Measurements from ENCODE around the gene SCGB1C1. TPM values are rescaled to one million over a fixed set of nuclear protein-coding genes. Genes with fewer than 3 reads are reported as not detected.
"Not testable (repeated sequence)": the region's sequence is repeated elsewhere in the genome, so short reads cannot be mapped to it uniquely, and the experiment has no call there.

SCGB1C1 gene
- total RNA-seq, 1 donor = not detected

- no peak for TF ChIP-seq CTCF (IDR thresholded peaks at IDR 0.05; ENCODE audit: insufficient read depth, low read length)
- H3K4me3 ChIP-seq (ENCODE audit: low read depth, low read length) = no peak overlapping the region
- no peak for DNase-seq (ENCODE audit: low read depth)
These were observed 22.7 kb downstream of the SCGB1C1 start for GRCh38 chr11:215581-216037.

DNA sequence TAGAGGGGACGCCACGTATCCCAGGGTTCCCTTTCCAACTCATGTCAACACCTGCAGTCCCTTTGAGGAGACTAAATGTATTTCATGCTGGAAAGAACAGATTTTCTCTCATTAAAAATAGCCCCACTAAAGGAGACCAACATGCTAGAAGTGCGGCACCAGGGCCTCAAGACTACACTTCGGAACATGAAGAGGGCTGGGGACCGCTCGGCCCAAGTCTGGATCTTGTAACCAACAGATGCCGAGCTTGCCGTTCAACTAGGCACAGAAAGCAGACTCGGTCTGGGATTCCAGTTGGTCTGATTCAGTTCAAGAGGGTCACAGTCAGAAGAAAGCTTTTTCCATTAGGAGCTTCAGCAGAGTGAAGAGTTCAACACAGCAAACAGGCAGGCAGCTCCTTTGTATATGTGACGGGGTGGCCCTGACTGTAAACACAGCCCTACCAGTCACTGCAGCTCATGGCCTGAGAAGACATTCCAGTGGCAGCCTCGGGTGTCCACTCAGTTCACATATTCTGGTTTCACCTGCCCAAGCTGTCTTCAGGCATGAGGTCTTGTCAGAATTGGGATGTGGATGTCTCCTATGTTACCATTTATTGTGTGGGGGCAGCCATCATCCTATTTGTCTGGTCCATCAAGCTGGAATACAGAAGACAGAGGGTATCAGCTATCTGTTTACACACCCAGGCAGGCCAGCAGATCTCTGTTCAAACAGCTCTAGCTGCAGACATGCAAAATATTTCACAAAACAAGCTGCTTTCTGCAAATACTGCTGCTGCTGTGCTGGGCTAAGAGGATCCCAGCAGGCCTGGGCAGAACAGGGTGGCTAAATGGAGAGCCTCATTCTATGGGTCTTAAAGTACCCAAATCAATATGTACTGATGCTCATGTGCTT, 23.4 kb downstream of the SCGB1C1 start:
- no peak for TF ChIP-seq CTCF (IDR thresholded peaks at IDR 0.05; ENCODE audit: insufficient read depth, low read length)
- no peak overlapping the region for H3K4me3 ChIP-seq (ENCODE audit: low read depth, low read length)
- no peak for DNase-seq (ENCODE audit: low read depth)

- H3K4me3 ChIP-seq (ENCODE audit: low read depth, low read length) = no peak overlapping the region
- no peak for DNase-seq (ENCODE audit: low read depth)
- TF ChIP-seq CTCF (IDR thresholded peaks at IDR 0.05; ENCODE audit: insufficient read depth, low read length) = no peak
These were observed 24.8 kb downstream of the SCGB1C1 start for GRCh38 chr11:217704-218103.

DNA sequence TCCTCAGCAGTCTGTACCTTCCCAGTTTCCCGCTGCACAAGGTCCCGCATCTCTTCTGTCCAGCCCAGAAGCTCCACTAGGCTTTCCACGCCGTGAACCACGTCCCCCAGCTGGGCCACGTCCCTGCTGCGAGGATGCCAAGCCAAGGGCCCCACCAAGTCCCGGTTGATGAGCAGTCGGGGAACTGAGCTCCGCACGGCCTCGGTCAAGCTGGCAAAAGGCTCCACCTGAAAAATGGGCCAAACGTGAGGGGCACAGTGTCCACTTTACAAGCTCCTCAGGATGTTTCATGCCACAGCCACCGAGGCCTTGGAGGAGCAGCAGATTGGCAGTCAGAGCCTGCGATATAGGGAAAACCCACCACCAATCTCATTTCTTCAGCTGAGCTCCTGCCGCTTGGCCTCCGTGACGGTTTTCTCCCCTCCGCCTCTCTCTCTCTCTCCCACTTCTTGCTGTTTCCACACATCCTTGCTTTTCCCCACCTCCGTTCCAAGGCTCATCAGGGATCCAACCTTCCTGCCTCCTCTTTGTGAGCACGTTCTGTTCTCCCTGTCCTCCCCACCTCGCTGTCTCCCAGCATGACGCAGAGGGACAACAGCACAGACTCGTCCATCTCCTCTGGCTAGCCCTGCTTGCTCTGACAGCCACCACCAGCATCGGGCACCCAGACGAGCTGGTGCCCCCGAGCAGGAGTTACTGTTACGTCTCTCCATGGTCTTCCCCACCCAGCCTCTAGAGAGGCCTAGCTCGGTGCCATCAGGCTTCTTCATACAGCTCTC, 26.1 kb downstream of the SCGB1C1 start:
- TF ChIP-seq CTCF (IDR thresholded peaks at IDR 0.05; ENCODE audit: insufficient read depth, low read length) = no peak
- DNase-seq (ENCODE audit: low read depth) = no peak
- no peak overlapping the region for H3K4me3 ChIP-seq (ENCODE audit: low read depth, low read length)

GRCh38 chr11:220641-221215, 27.9 kb downstream of the SCGB1C1 start:
- not testable (repeated sequence) for DNase-seq (ENCODE audit: low read depth); H3K4me3 ChIP-seq (ENCODE audit: low read depth, low read length)

DNA sequence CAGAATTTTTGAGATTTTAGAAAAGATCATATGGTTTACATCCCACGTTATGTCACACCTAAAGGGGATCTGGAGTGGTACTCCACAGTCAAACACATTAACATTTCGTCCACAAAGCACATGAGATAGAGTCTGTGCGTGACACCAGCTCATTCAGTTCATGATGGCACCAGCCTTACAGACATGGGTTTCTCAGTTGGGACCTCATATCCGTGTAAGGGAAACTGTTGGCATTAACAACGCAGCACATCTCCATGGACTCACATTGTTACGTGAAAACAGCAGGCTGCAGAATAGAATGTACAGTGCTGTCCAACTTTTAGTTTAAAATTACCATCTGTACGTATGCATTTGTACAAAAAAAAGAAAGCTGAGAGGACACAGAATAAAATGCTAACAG, 28.7 kb downstream of the SCGB1C1 start:
- no peak for DNase-seq (ENCODE audit: low read depth)
- H3K4me3 ChIP-seq (ENCODE audit: low read depth, low read length) = no peak overlapping the region
- no peak for TF ChIP-seq CTCF (IDR thresholded peaks at IDR 0.05; ENCODE audit: insufficient read depth, low read length)
